Smooth muscle cell (in vitro differentiated cells): ENCODE measurements around the gene SLC6A3. TPM values are rescaled to one million over a fixed set of nuclear protein-coding genes. Genes with fewer than 3 reads are reported as not detected.

Source experiments
- DNase-seq: peaks from one replicate; lab custom pipeline; 2025; ENCODE audit not compliant: unreplicated experiment; lab: John Stamatoyannopoulos, UW
- H2AFZ ChIP-seq: fragments of 200-600 bp; sonication (generic); 2 replicates; pipeline ENCODE4 v1.6.0; 2016; ENCODE audit warnings: antibody characterized with exemption, low read depth, mild to moderate bottlenecking
- H3F3A ChIP-seq: fragments of 200-600 bp; sonication (generic); 2 replicates; pipeline ENCODE4 v1.6.0; 2017; ENCODE audit warnings: antibody characterized with exemption, low read depth
- H3K27ac ChIP-seq: fragments of 200-600 bp; sonication (generic); 2 replicates; pipeline ENCODE4 v1.5.1; 2016; ENCODE audit warnings: low read depth, mild to moderate bottlenecking
- H3K27me3 ChIP-seq: fragments of 200-600 bp; sonication (generic); 2 replicates; pipeline ENCODE4 v1.6.1; 2016; ENCODE audit warnings: low read depth, mild to moderate bottlenecking
- H3K36me3 ChIP-seq: fragments of 200-600 bp; sonication (generic); 2 replicates; pipeline ENCODE4 v1.5.1; 2016; ENCODE audit warnings: low read depth
- H3K4me1 ChIP-seq: fragments of 200-600 bp; sonication (generic); 2 replicates; pipeline ENCODE4 v1.5.1; 2016; ENCODE audit warnings: low read depth
- H3K4me2 ChIP-seq: fragments of 200-600 bp; sonication (generic); 2 replicates; pipeline ENCODE4 v1.6.0; 2016; ENCODE audit warnings: mild to moderate bottlenecking
- H3K4me3 ChIP-seq: fragments of 200-600 bp; sonication (generic); 2 replicates; pipeline ENCODE4 v1.5.1; 2016; ENCODE audit warnings: mild to moderate bottlenecking
- H3K79me2 ChIP-seq: fragments of 200-600 bp; sonication (generic); 2 replicates; pipeline ENCODE4 v1.6.0; 2016; ENCODE audit warnings: low read depth, mild to moderate bottlenecking
- H3K9ac ChIP-seq: fragments of 200-600 bp; sonication (generic); 2 replicates; pipeline ENCODE4 v1.6.0; 2016; ENCODE audit warnings: low read depth
- H3K9me3 ChIP-seq: fragments of 200-600 bp; sonication (generic); replicated peaks from 2 replicates; pipeline ENCODE4 v1.5.1; 2016; ENCODE audit warnings: low read depth
- H4K20me1 ChIP-seq: fragments of 200-600 bp; sonication (generic); 2 replicates; pipeline ENCODE4 v1.6.0; 2016; ENCODE audit warnings: low read depth
- WGBS: methylation state at CpG from one replicate; pipeline ENCODE4 v1.1.7; 2016; ENCODE audit warnings: low lambda C conversion rate; 5-methylcytosine and 5-hydroxymethylcytosine counted together
- polyA plus RNA-seq: library from polyadenylated mRNA; unstranded; fragments of >200 nt; fragmentation: Nextera tagmentation; extraction: Ambion mirVana; gene quantifications from 2 replicates; pipeline ENCODE4 v1.2.1, GENCODE V29; 2016
- total RNA-seq: library from RNA; depleted of rRNA; stranded (reverse); fragments of >200 nt; gene quantifications from 2 replicates; pipeline ENCODE4 v1.2.3, GENCODE V29; 2014
- TF ChIP-seq, protein P1 (sequence below): fragments of 200-600 bp; sonication (generic); IDR thresholded peaks from 2 replicates; pipeline ENCODE4 v1.5.1; 2017; ENCODE audit warnings: borderline replicate concordance, mild to moderate bottlenecking, antibody characterized with exemption; ENCODE audit not compliant: insufficient read depth, poor library complexity, severe bottlenecking

SLC6A3 gene
- total and polyA plus RNA-seq, 2 experiments from 2014 or later = not detected

DNA sequence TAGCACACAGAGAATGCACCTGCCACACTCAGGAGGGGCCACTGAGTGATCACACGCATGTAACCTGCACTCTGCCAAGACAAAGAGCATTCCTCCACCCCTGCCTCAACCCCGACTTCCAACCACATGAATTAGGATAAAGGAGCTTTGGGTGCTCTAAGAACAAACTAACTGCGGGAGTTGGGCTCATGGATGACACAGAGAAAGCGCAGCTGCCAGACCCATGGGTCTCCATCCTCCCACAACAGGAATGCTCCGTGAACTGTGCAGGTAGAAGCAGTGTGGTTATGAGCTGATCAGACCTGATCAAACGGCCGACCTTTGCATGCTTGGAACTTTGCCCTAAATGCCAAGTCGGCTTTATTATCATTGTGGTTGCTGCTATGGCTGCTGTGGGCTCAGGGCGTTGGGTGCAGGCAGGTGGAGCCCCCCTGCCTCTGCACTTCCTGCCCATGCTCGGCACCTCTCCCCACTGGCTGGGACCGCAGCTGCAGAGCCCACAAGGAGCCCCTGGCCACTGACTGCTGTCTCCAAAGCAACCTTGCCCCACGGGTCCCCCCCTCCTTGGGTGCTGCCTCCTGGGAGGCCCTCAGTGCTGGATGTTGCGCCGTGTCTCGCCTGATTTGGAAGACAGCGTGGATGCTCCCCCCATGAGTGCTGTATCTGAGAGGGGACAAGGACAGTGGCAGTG, 2.6 kb upstream of the SLC6A3 start:
- H3K27ac ChIP-seq = no peak overlapping the region
- no peak overlapping the region for H3K4me2 ChIP-seq
- peaks cover 7% of the 10 kb centered on the region for H3K4me1 ChIP-seq
- H3K9ac ChIP-seq = no peak overlapping the region
- peaks cover 73% of the 10 kb centered on the region for H3K27me3 ChIP-seq
- no peaks in the 10 kb centered on the region for H3K9me3 ChIP-seq
- no peaks in the 10 kb centered on the region for H3K36me3 ChIP-seq
- no peaks in the 10 kb centered on the region for H3K79me2 ChIP-seq
- no peak overlapping the region for H3K4me3 ChIP-seq
- TF ChIP-seq, protein P1, sequence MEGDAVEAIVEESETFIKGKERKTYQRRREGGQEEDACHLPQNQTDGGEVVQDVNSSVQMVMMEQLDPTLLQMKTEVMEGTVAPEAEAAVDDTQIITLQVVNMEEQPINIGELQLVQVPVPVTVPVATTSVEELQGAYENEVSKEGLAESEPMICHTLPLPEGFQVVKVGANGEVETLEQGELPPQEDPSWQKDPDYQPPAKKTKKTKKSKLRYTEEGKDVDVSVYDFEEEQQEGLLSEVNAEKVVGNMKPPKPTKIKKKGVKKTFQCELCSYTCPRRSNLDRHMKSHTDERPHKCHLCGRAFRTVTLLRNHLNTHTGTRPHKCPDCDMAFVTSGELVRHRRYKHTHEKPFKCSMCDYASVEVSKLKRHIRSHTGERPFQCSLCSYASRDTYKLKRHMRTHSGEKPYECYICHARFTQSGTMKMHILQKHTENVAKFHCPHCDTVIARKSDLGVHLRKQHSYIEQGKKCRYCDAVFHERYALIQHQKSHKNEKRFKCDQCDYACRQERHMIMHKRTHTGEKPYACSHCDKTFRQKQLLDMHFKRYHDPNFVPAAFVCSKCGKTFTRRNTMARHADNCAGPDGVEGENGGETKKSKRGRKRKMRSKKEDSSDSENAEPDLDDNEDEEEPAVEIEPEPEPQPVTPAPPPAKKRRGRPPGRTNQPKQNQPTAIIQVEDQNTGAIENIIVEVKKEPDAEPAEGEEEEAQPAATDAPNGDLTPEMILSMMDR = no peak
- no peaks in the 10 kb centered on the region for H3F3A ChIP-seq
- no peak for DNase-seq
- no peaks in the 10 kb centered on the region for H4K20me1 ChIP-seq
- no peak overlapping the region for H2AFZ ChIP-seq
- 81% methylated on average over 16 of the region's 16 CpGs for WGBS

DNA sequence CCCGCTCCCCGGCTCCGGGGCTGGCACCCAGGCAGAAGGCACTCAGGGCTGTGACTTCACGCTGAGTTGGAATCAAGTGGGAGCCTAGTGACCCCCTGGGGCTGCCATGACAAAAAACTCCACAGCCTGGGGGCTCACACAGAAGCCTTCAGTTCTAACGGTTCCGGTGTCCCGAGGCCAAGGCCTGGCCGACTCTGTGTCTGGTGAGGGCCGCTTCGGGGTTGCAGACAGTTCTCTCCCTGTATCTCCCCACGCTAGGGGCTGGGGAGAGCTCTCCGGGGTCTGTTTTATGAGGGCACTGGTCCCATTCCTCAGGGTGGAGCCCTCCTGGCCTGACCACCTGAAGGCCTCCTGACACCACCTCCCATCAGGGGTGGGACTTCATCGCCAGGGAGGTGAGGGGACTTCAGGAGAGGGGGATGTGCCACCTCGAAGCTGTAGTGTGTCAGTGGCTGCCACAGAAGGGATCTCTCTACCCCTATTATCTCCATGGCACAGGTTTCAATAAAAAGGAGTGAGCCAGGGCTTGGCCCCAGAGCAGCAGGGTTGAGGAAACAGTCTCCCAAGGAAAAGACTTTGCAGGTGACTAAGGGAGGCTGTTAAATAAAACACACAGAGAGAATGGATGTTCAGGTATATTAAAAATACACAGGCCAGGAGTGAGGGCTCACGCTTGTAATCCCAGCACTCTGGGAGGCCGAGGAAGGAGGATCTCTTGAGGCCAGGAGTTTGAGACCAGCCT, 1.5 kb upstream of the SLC6A3 start:
- H3K4me3 ChIP-seq = no peak overlapping the region
- TF ChIP-seq, protein P1 = no peak
- H3K27me3 ChIP-seq = peaks cover 84% of the 10 kb centered on the region
- peaks cover 7% of the 10 kb centered on the region for H3K4me1 ChIP-seq
- H3K36me3 ChIP-seq = no peaks in the 10 kb centered on the region
- no peak overlapping the region for H3K27ac ChIP-seq
- WGBS = 49% methylated on average over 16 of the region's 16 CpGs
- H3K9ac ChIP-seq = no peak overlapping the region
- no peaks in the 10 kb centered on the region for H3K79me2 ChIP-seq
- H3K4me2 ChIP-seq = no peak overlapping the region
- no peaks in the 10 kb centered on the region for H3F3A ChIP-seq
- H4K20me1 ChIP-seq = no peaks in the 10 kb centered on the region
- no peak overlapping the region for H2AFZ ChIP-seq
- no peak for DNase-seq
- no peaks in the 10 kb centered on the region for H3K9me3 ChIP-seq

DNA sequence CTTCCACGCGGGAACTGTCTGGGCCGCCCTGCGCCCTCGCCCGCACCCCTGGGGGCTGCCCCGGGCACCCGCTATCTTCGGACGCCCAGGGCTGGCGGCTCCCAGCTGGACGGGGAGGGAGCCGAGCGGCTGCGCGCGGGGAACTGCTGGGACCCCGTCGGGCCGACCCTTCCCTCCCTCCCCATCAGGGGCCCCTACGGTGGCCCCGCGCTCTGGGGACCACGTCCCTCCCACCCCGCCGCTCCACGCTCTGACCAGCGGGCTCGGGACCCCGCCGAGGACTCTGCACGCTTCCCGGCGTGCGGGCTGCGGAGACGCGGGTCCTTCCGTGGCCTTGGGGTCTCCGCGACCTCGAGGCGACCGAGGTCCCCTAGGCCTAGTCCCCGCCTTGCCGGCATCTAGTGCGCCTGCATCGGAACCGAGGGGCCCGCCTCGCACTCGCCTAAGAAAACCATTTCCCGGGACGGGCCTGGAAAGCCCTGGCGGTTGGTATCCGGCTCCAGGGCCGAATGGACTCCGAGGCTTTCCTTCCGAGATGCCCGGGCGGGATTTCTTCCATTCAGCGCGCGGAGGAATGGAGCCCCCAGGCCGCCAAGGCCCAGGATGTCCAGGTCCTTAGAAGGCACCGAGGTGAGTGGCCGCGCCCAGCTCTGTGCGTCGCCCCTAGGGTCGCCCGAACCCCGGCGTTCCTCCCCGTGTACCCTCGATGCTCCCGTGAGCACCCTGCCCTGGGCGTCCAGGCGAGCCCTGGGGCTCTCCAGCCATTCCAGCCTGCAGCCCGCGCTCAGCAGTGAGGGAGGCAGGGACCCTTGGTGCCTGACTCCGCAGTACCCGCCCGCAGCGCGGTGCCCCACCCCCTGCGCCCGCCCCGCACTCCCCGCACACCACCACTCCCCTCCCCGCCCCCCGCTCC, 705 bp upstream of the SLC6A3 start:
- Histone ChIP-seq H3K4me1 (peaks cover 7% of the 10 kb centered on the region), H3K9me3 (no peaks in the 10 kb centered on the region), H4K20me1 (no peaks in the 10 kb centered on the region), H3F3A (no peaks in the 10 kb centered on the region), H2AFZ (no peak overlapping the region), H3K79me2 (no peaks in the 10 kb centered on the region), H3K27ac (no peak overlapping the region), H3K9ac (no peak overlapping the region), H3K27me3 (peaks cover 84% of the 10 kb centered on the region), H3K4me2 (peak overlapping the region; percentile 80), H3K36me3 (no peaks in the 10 kb centered on the region), H3K4me3 (peak overlapping the region; percentile 21)
- 7% methylated on average over 70 of the region's 92 CpGs for WGBS
- no peak for DNase-seq
- TF ChIP-seq, protein P1 = no peak
